Brain pericyte (primary cell): ENCODE measurements around the gene AKT1.
A peak's percentile ranks its signal among the peaks of the same experiment; 100 is the strongest.
"Not testable (repeated sequence)": the region's sequence is repeated elsewhere in the genome, so short reads cannot be mapped to it uniquely, and the experiment has no call there.

Experiments
- DNase-seq: peaks from one replicate; pipeline ENCODE4 v3.0.0-alpha.2; 2012; ENCODE audit warnings: low read depth, low spot score

The AKT1 gene

GRCh38 chr14:104753528-104754212 is 41.9 kb downstream of the AKT1 start:
- DNase-seq, result no peak

- DNase-seq, result peak; percentile 99
Observed at GRCh38 chr14:104752735-104753527, 42.6 kb downstream of the AKT1 start, which contains the start of gene SIVA1. TSS of gene SIVA1 (plus strand) at chr14:104753147. CDS start at chr14:104753202, 55 bp downstream.

- no peak for DNase-seq
Observed at GRCh38 chr14:104752423-104752734, 43.2 kb downstream of the AKT1 start.

GRCh38 chr14:104751539-104752422 is 43.8 kb downstream of the AKT1 start:
- no peak for DNase-seq

GRCh38 chr14:104750753-104751057 is 44.8 kb downstream of the AKT1 start:
- DNase-seq, result not testable (repeated sequence)

- no peak for DNase-seq
Observed at GRCh38 chr14:104750056-104750752, 45.3 kb downstream of the AKT1 start.

GRCh38 chr14:104749111-104749649 is 46.4 kb downstream of the AKT1 start:
- DNase-seq, result no peak

GRCh38 chr14:104747876-104748275 is 47.7 kb downstream of the AKT1 start:
- no peak for DNase-seq

- DNase-seq, result no peak
Observed at GRCh38 chr14:104746934-104747481, 48.5 kb downstream of the AKT1 start.

- no peak for DNase-seq
Observed at GRCh38 chr14:104746071-104746545, 49.4 kb downstream of the AKT1 start.

- DNase-seq, result no peak
Observed at GRCh38 chr14:104745431-104745830, 50.1 kb downstream of the AKT1 start.

- DNase-seq, result no peak
Observed at GRCh38 chr14:104744484-104744883, 51.1 kb downstream of the AKT1 start.

- no peak for DNase-seq
Observed at GRCh38 chr14:104743461-104744380, 51.8 kb downstream of the AKT1 start.

GRCh38 chr14:104742586-104743455 is 52.7 kb downstream of the AKT1 start:
- no peak for DNase-seq

GRCh38 chr14:104741803-104742251 is 53.7 kb downstream of the AKT1 start:
- DNase-seq, result no peak

- DNase-seq, result no peak
Observed at GRCh38 chr14:104741108-104741802, 54.3 kb downstream of the AKT1 start.

- no peak for DNase-seq
Observed at GRCh38 chr14:104739546-104740516, 55.7 kb downstream of the AKT1 start.
